ENCODE results near the gene KCNQ1. TPM values are rescaled to one million over a fixed set of nuclear protein-coding genes. Genes with fewer than 3 reads are reported as not detected.

The KCNQ1 gene
- total and polyA plus RNA-seq, 4 donors = 15.4 to 41.7 (median 26.2) TPM

GRCh38 chr11:2481253-2481652 lies 36.4 kb downstream of the KCNQ1 start:
- Histone ChIP-seq H3K27ac (ENCODE audit: low read depth in 1 of 2, low read length in 1 of 2) (no peak overlapping the region), H3K4me1 (ENCODE audit: control insufficient read depth in 5 of 5, insufficient read depth in 5 of 5, low read length in 5 of 5) (peaks cover 0 to 11% (median 3%) of the 10 kb centered on the region in 5 donors), H3K9ac (ENCODE audit: insufficient read depth in 1 of 2, low read length in 2 of 2) (no peak overlapping the region), H3K36me3 (ENCODE audit: control insufficient read depth in 4 of 4, insufficient read depth in 4 of 4, low read length in 4 of 4) (no peaks in the 10 kb centered on the region), H3K9me3 (ENCODE audit: control insufficient read depth in 4 of 4, insufficient read depth in 3 of 4, low read length in 3 of 4) (peaks cover 0 to 8% (median 1%) of the 10 kb centered on the region in 4 donors), H3K27me3 (ENCODE audit: control insufficient read depth in 3 of 3, insufficient read depth in 3 of 3, low read length in 2 of 3) (peaks cover 0 to 4% (median 0%) of the 10 kb centered on the region in 3 donors), H3K4me3 (no peak overlapping the region)
- TF ChIP-seq CTCF (IDR thresholded peaks at IDR 0.05; ENCODE audit: control extremely low read depth, extremely low read depth) = no peak
- no peak for ATAC-seq (ENCODE audit: insufficient read depth, low FRiP score)
- no peak for DNase-seq
- WGBS, 2 donors = 43 to 63% methylated on average over 14 of the region's 14 CpGs

GRCh38 chr11:2482204-2482603 lies 37.4 kb downstream of the KCNQ1 start:
- Histone ChIP-seq H3K36me3 (ENCODE audit: control insufficient read depth in 4 of 4, insufficient read depth in 4 of 4, low read length in 4 of 4) (no peaks in the 10 kb centered on the region), H3K27me3 (ENCODE audit: control insufficient read depth in 3 of 3, insufficient read depth in 3 of 3, low read length in 2 of 3) (peaks cover 0 to 4% (median 0%) of the 10 kb centered on the region in 3 donors), H3K4me1 (ENCODE audit: control insufficient read depth in 5 of 5, insufficient read depth in 5 of 5, low read length in 5 of 5) (peaks cover 0 to 11% (median 3%) of the 10 kb centered on the region in 5 donors), H3K27ac (ENCODE audit: low read depth in 1 of 2, low read length in 1 of 2) (no peak overlapping the region), H3K9me3 (ENCODE audit: control insufficient read depth in 4 of 4, insufficient read depth in 3 of 4, low read length in 3 of 4) (peaks cover 0 to 15% (median 2%) of the 10 kb centered on the region in 4 donors), H3K4me3 (no peak overlapping the region), H3K9ac (ENCODE audit: insufficient read depth in 1 of 2, low read length in 2 of 2) (no peak overlapping the region)
- ATAC-seq (ENCODE audit: insufficient read depth, low FRiP score) (no peak), DNase-seq (no peak)
- no peak for TF ChIP-seq CTCF (IDR thresholded peaks at IDR 0.05; ENCODE audit: control extremely low read depth, extremely low read depth)
- WGBS, 2 donors = 33 to 50% methylated on average over 3 of the region's 3 CpGs

- Histone ChIP-seq H3K9ac (ENCODE audit: insufficient read depth in 1 of 2, low read length in 2 of 2) (no peak overlapping the region), H3K36me3 (ENCODE audit: control insufficient read depth in 4 of 4, insufficient read depth in 4 of 4, low read length in 4 of 4) (no peaks in the 10 kb centered on the region), H3K4me3 (no peak overlapping the region), H3K4me1 (ENCODE audit: control insufficient read depth in 5 of 5, insufficient read depth in 5 of 5, low read length in 5 of 5) (peaks cover 0 to 11% (median 3%) of the 10 kb centered on the region in 5 donors), H3K27me3 (ENCODE audit: control insufficient read depth in 3 of 3, insufficient read depth in 3 of 3, low read length in 2 of 3) (peaks cover 0 to 4% (median 0%) of the 10 kb centered on the region in 3 donors), H3K9me3 (ENCODE audit: control insufficient read depth in 4 of 4, insufficient read depth in 3 of 4, low read length in 3 of 4) (peaks cover 0 to 15% (median 2%) of the 10 kb centered on the region in 4 donors), H3K27ac (ENCODE audit: low read depth in 1 of 2, low read length in 1 of 2) (no peak overlapping the region)
- WGBS, 2 donors = 69 to 79% methylated on average over 5 of the region's 5 CpGs
- no peak for DNase-seq
- ATAC-seq (ENCODE audit: insufficient read depth, low FRiP score) = no peak
- no peak for TF ChIP-seq CTCF (IDR thresholded peaks at IDR 0.05; ENCODE audit: control extremely low read depth, extremely low read depth)
Measured at GRCh38 chr11:2482745-2483144, 37.9 kb downstream of the KCNQ1 start.

GRCh38 chr11:2483426-2483825 lies 38.6 kb downstream of the KCNQ1 start:
- 52 to 73% methylated on average over 14 of the region's 14 CpGs for WGBS, 2 donors
- ATAC-seq (ENCODE audit: insufficient read depth, low FRiP score) = no peak

More at GRCh38 chr11:2483426-2483825, 38.6 kb downstream of the KCNQ1 start:
- H3K27ac ChIP-seq (ENCODE audit: low read depth in 1 of 2, low read length in 1 of 2) = no peak overlapping the region
- H3K4me1 ChIP-seq (ENCODE audit: control insufficient read depth in 5 of 5, insufficient read depth in 5 of 5, low read length in 5 of 5) = peaks cover 0 to 11% (median 3%) of the 10 kb centered on the region in 5 donors
- peaks cover 0 to 4% (median 0%) of the 10 kb centered on the region in 3 donors for H3K27me3 ChIP-seq (ENCODE audit: control insufficient read depth in 3 of 3, insufficient read depth in 3 of 3, low read length in 2 of 3)
- no peak for DNase-seq
- no peak overlapping the region for H3K9ac ChIP-seq (ENCODE audit: insufficient read depth in 1 of 2, low read length in 2 of 2)
- no peak for TF ChIP-seq CTCF (IDR thresholded peaks at IDR 0.05; ENCODE audit: control extremely low read depth, extremely low read depth)
- no peak overlapping the region for H3K4me3 ChIP-seq
- peaks cover 0 to 20% (median 2%) of the 10 kb centered on the region in 4 donors for H3K9me3 ChIP-seq (ENCODE audit: control insufficient read depth in 4 of 4, insufficient read depth in 3 of 4, low read length in 3 of 4)
- H3K36me3 ChIP-seq (ENCODE audit: control insufficient read depth in 4 of 4, insufficient read depth in 4 of 4, low read length in 4 of 4) = no peaks in the 10 kb centered on the region
